Measurements from ENCODE around the gene PCDH1. TPM values are rescaled to one million over a fixed set of nuclear protein-coding genes. Genes with fewer than 3 reads are reported as not detected.

PCDH1 gene
- total and polyA plus RNA-seq, 2 of the 8 experiments (the other 6 are each of a cell fraction or from before 2014, with no cell fraction given), result 101 to 102 TPM

DNA sequence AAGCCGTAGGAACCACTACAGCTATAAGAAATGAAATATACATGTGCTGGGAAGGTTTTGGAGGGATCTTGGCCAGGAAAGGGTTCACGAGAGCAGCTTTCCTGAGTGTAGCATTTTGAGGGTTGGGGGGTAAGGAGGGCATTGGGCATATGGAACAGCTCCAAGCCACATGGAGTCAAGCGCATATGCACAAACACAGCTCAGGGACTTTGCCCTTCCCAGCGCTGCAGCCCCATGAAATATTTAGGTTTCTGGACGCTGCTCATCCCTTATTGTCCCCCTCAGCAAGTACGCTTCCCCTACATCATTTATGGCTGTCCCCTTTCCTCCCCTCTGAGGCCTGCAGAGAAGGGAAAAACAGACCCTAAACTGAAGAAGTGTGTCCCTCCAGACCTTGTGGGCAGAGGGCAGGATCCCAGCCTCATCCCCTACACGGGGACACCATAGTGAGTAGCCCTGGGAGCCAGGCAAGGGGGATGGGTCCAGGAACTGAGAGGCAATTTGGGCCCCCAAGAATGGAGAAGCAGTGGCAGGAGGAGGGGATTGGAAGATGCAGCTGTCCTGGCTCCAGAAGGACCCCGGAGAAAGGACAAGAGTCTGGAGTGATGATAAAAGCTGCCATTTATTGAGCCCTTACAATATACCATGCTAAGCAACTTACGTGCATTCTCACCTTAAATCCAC lies 33.7 kb downstream of the PCDH1 start (continued):
- TF ChIP-seq CHD7 (IDR thresholded peaks at IDR 0.05; ENCODE audit: insufficient replicate concordance, low read length) (no peak), CEBPB (IDR thresholded peaks at IDR 0.05; ENCODE audit: low read depth, low read length) (no peak), ASH2L (IDR thresholded peaks at IDR 0.05; ENCODE audit: low read length) (no peak), YY1 (IDR thresholded peaks at IDR 0.05; ENCODE audit: low read depth, low read length) (no peak)
- TF ChIP-seq, protein P1, sequence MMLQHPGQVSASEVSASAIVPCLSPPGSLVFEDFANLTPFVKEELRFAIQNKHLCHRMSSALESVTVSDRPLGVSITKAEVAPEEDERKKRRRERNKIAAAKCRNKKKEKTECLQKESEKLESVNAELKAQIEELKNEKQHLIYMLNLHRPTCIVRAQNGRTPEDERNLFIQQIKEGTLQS (IDR thresholded peaks at IDR 0.05; ENCODE audit: insufficient read depth, low read depth, low read length), result no peak

Data from H1 (cell line).